Large intestine (tissue), 3 donors: ENCODE results near the gene BRD1. TPM values are rescaled to one million over a fixed set of nuclear protein-coding genes. Genes with fewer than 3 reads are reported as not detected.

ENCODE experiments used
- DNase-seq, 2 donors: peaks; one replicate each; pipeline versions ENCODE4 v3.0.0 to v3.0.0-alpha.2; 2013
- H3K27ac ChIP-seq: one replicate; pipeline ENCODE4 v1.5.1; 2013; ENCODE audit warnings: low read length
- H3K27me3 ChIP-seq: 2 replicates; pipeline ENCODE4 v1.6.1; 2013; ENCODE audit warnings: low read length; ENCODE audit not compliant: control insufficient read depth, insufficient read depth
- H3K36me3 ChIP-seq: 2 replicates; pipeline ENCODE4 v1.6.1; 2013; ENCODE audit warnings: low read length; ENCODE audit not compliant: control insufficient read depth, insufficient read depth
- H3K4me1 ChIP-seq: one replicate; pipeline ENCODE4 v1.6.1; 2013; ENCODE audit warnings: low read length; ENCODE audit not compliant: control insufficient read depth, insufficient read depth
- H3K4me3 ChIP-seq: one replicate; pipeline ENCODE4 v1.5.1; 2013; ENCODE audit warnings: low read length
- H3K9me3 ChIP-seq: one replicate; pipeline ENCODE4 v1.6.1; 2013; ENCODE audit warnings: mild to moderate bottlenecking, low read depth, low read length, moderate library complexity; ENCODE audit not compliant: control insufficient read depth
- WGBS: methylation state at CpG from one replicate; pipeline ENCODE4 v1.1.5; 2013; ENCODE audit warnings: low lambda C conversion rate; ENCODE audit not compliant: insufficient coverage; 5-methylcytosine and 5-hydroxymethylcytosine counted together
- polyA plus RNA-seq: library from polyadenylated mRNA; unstranded; fragments of 120-200 nt; gene quantifications from one replicate; pipeline ENCODE4 v1.2.1, GENCODE V29; 2013

The BRD1 gene
- polyA plus RNA-seq, 1 donor = 36.8 TPM

- no peaks in the 10 kb centered on the region for H3K36me3 ChIP-seq
- peaks cover 46% of the 10 kb centered on the region for H3K27me3 ChIP-seq
- DNase-seq = no peak
- H3K4me3 ChIP-seq = no peak overlapping the region
- peaks cover 11% of the 10 kb centered on the region for H3K9me3 ChIP-seq
- no peaks in the 10 kb centered on the region for H3K4me1 ChIP-seq
- no CpG with 5 or more reads among the region's 17 CpGs for WGBS
- H3K27ac ChIP-seq = no peak overlapping the region
Observed at GRCh38 chr22:49726701-49727101, 101.0 kb downstream of the BRD1 start.

GRCh38 chr22:49726022-49726681, 101.5 kb downstream of the BRD1 start:
- WGBS = no CpG with 5 or more reads among the region's 10 CpGs
- Histone ChIP-seq H3K4me1 (no peaks in the 10 kb centered on the region), H3K27me3 (peaks cover 46% of the 10 kb centered on the region), H3K36me3 (no peaks in the 10 kb centered on the region), H3K4me3 (no peak overlapping the region), H3K9me3 (peaks cover 11% of the 10 kb centered on the region), H3K27ac (no peak overlapping the region)
- no peak for DNase-seq

GRCh38 chr22:49725516-49725915, 102.2 kb downstream of the BRD1 start:
- Histone ChIP-seq H3K4me1 (no peaks in the 10 kb centered on the region), H3K27me3 (peaks cover 46% of the 10 kb centered on the region), H3K27ac (no peak overlapping the region), H3K36me3 (no peaks in the 10 kb centered on the region), H3K4me3 (no peak overlapping the region), H3K9me3 (peaks cover 11% of the 10 kb centered on the region)
- no CpG with 5 or more reads among the region's 19 CpGs for WGBS
- DNase-seq = no peak

- H3K27ac ChIP-seq = no peak overlapping the region
- H3K4me3 ChIP-seq = no peak overlapping the region
- no CpG with 5 or more reads among the region's 41 CpGs for WGBS
- DNase-seq = peak; percentile 23 to 30
- peaks cover 46% of the 10 kb centered on the region for H3K27me3 ChIP-seq
- H3K4me1 ChIP-seq = no peaks in the 10 kb centered on the region
- H3K9me3 ChIP-seq = peaks cover 11% of the 10 kb centered on the region
- H3K36me3 ChIP-seq = no peaks in the 10 kb centered on the region
Observed at GRCh38 chr22:49724893-49725489, 102.7 kb downstream of the BRD1 start.

GRCh38 chr22:49724030-49724892, 103.4 kb downstream of the BRD1 start:
- DNase-seq = no peak

GRCh38 chr22:49723478-49724029, 104.1 kb downstream of the BRD1 start:
- WGBS = no CpG with 5 or more reads among the region's 14 CpGs
- Histone ChIP-seq H3K27me3 (peaks cover 46% of the 10 kb centered on the region), H3K27ac (no peak overlapping the region), H3K9me3 (peaks cover 11% of the 10 kb centered on the region), H3K4me3 (no peak overlapping the region), H3K4me1 (no peaks in the 10 kb centered on the region), H3K36me3 (no peaks in the 10 kb centered on the region)
- no peak for DNase-seq

More at GRCh38 chr22:49724030-49724892, 103.4 kb downstream of the BRD1 start:
- no peak overlapping the region for H3K27ac ChIP-seq
- peaks cover 11% of the 10 kb centered on the region for H3K9me3 ChIP-seq
- no peaks in the 10 kb centered on the region for H3K36me3 ChIP-seq
- no peaks in the 10 kb centered on the region for H3K4me1 ChIP-seq
- H3K27me3 ChIP-seq = peaks cover 46% of the 10 kb centered on the region
- WGBS = no CpG with 5 or more reads among the region's 54 CpGs
- no peak overlapping the region for H3K4me3 ChIP-seq

Other genes with a start within 250 kb of the BRD1 start
- gene ZBED4, start 26.0 kb upstream of the BRD1 start, polyA plus RNA-seq = 13.3 TPM
- 27.8 TPM for gene ALG12, start 90.6 kb upstream of the BRD1 start, polyA plus RNA-seq
- 28.9 TPM for gene CRELD2, start 90.8 kb upstream of the BRD1 start, polyA plus RNA-seq
- 41.5 TPM for gene PIM3, start 132.9 kb upstream of the BRD1 start, polyA plus RNA-seq
- 0.31 TPM for gene IL17REL, start 184.9 kb upstream of the BRD1 start, polyA plus RNA-seq
- gene TTLL8, start 230.4 kb upstream of the BRD1 start, polyA plus RNA-seq = not detected